ELR (cell line): Measurements from ENCODE around the gene PHACTR3.
"Not testable (repeated sequence)": the region's sequence is repeated elsewhere in the genome, so short reads cannot be mapped to it uniquely, and the experiment has no call there.

Experiments used
- DNase-seq: peaks from one replicate; pipeline ENCODE4 v3.0.0-alpha.2; 2015; ENCODE audit warnings: low read depth

Gene PHACTR3

GRCh38 chr20:59603781-59604541 lies at the start of gene PHACTR3:
TSS of gene PHACTR3 (plus strand) at chr20:59604540. CDS start at chr20:59605015, 475 bp downstream.
- DNase-seq = no peak

GRCh38 chr20:59557733-59558529 lies 46.4 kb upstream of the PHACTR3 start:
- not testable (repeated sequence) for DNase-seq

GRCh38 chr20:59559024-59559817 lies 45.1 kb upstream of the PHACTR3 start:
- DNase-seq = no peak

GRCh38 chr20:59559863-59560262 lies 44.5 kb upstream of the PHACTR3 start:
- no peak for DNase-seq

GRCh38 chr20:59560588-59561227 lies 43.6 kb upstream of the PHACTR3 start:
- DNase-seq = peak; percentile 24

- no peak for DNase-seq
Measured at GRCh38 chr20:59561228-59561605, 43.1 kb upstream of the PHACTR3 start.

GRCh38 chr20:59561614-59562277 lies 42.6 kb upstream of the PHACTR3 start:
- DNase-seq = no peak

GRCh38 chr20:59564171-59564570 lies 40.2 kb upstream of the PHACTR3 start:
- DNase-seq = no peak

- DNase-seq = no peak
Measured at GRCh38 chr20:59564943-59565342, 39.4 kb upstream of the PHACTR3 start.

- no peak for DNase-seq
Measured at GRCh38 chr20:59565768-59566461, 38.4 kb upstream of the PHACTR3 start.

- DNase-seq = no peak
Measured at GRCh38 chr20:59566631-59567524, 37.5 kb upstream of the PHACTR3 start.

GRCh38 chr20:59567585-59568508 lies 36.5 kb upstream of the PHACTR3 start:
- no peak for DNase-seq

GRCh38 chr20:59568509-59569024 lies 35.8 kb upstream of the PHACTR3 start:
- no peak for DNase-seq

- no peak for DNase-seq
Measured at GRCh38 chr20:59569305-59569704, 35.0 kb upstream of the PHACTR3 start.

GRCh38 chr20:59571151-59571550 lies 33.2 kb upstream of the PHACTR3 start:
- DNase-seq = no peak

- peak; percentile 41 for DNase-seq
Measured at GRCh38 chr20:59571551-59572314, 32.6 kb upstream of the PHACTR3 start.

GRCh38 chr20:59572515-59572914 lies 31.8 kb upstream of the PHACTR3 start:
- DNase-seq = no peak

- DNase-seq = no peak
Measured at GRCh38 chr20:59573837-59574236, 30.5 kb upstream of the PHACTR3 start.
